GM12878 (cell line): ENCODE results near the gene RBMS1. TPM values are rescaled to one million over a fixed set of nuclear protein-coding genes. Genes with fewer than 3 reads are reported as not detected.

Experiments used
- ATAC-seq: fragments of 200-7000 bp; cut with Tn5 transposase; 3 replicates; pipeline ENCODE4 v1.9.1; 2020; ENCODE audit warnings: mild to moderate bottlenecking, moderate library complexity
- BruUV-seq: library from RNA; stranded (reverse); fragments of 400-500 nt; replicated peaks from 2 replicates; lab custom pipeline; 2021; lab: Mats Ljungman, UMichigan
- CTCF ChIA-PET: fragments of 300-600 bp; sonication (Branson Sonifier 250); formaldehyde crosslinking; extraction: SDS; loops from one replicate; lab custom pipeline; 2021; ENCODE audit warnings: inconsistent platforms; lab: Yijun Ruan, JAX
- POLR2A ChIA-PET: fragments of 350-600 bp; formaldehyde crosslinking; extraction: SDS; loops from one replicate; lab custom pipeline; 2021; ENCODE audit warnings: inconsistent platforms; lab: Charles Lee
- RAD21 ChIA-PET: fragments of 300-600 bp; sonication (Branson Sonifier 250); formaldehyde crosslinking; loops from one replicate; lab custom pipeline; 2023; ENCODE audit warnings: antibody characterized with exemption; ENCODE audit not compliant: unreplicated experiment; lab: Charles Lee
- SMC1A ChIA-PET: fragments of 300-600 bp; sonication (Branson Sonifier 250); formaldehyde crosslinking; loops from one replicate; lab custom pipeline; 2023; ENCODE audit not compliant: unreplicated experiment, uncharacterized antibody; lab: Charles Lee
- DNase-seq: peaks from one replicate; pipeline ENCODE4 v3.0.0-alpha.2; 2011; ENCODE audit warnings: low read depth, low spot score
- FAIRE-seq: peaks from 3 replicates; lab custom pipeline; 2011; peaks lifted over from hg19 to GRCh38; lab: Jason Lieb, UNC
- H2AFZ ChIP-seq: 2 replicates; pipeline ENCODE4 v1.6.0; 2011; ENCODE audit warnings: low read depth, low read length, control low read depth; ENCODE audit not compliant: control insufficient read depth
- H3K27ac ChIP-seq: 2 replicates; pipeline ENCODE4 v1.5.1; 2011; ENCODE audit warnings: control low read depth; ENCODE audit not compliant: control insufficient read depth, insufficient read depth
- H3K27me3 ChIP-seq, 2 experiments: replicated peaks in 1 of 2; 2 replicates each; pipeline versions ENCODE4 v1.6.0 to v1.6.1; 2011; ENCODE audit warnings: low read length in 1 of 2; ENCODE audit not compliant: control insufficient read depth in 2 of 2, insufficient read depth in 2 of 2
- H3K36me3 ChIP-seq, 2 experiments: 2 replicates each; pipeline ENCODE4 v1.5.1; 2011; ENCODE audit warnings: low read length in 1 of 2; ENCODE audit not compliant: control insufficient read depth in 2 of 2, insufficient read depth in 2 of 2
- H3K4me1 ChIP-seq: 2 replicates; pipeline ENCODE4 v1.6.1; 2011; ENCODE audit warnings: mild to moderate bottlenecking, low read length, moderate library complexity, mixed read lengths; ENCODE audit not compliant: control insufficient read depth, insufficient read depth
- H3K4me2 ChIP-seq: 2 replicates; pipeline ENCODE4 v1.6.0; 2011; ENCODE audit warnings: control low read depth; ENCODE audit not compliant: control insufficient read depth, insufficient read depth
- H3K4me3 ChIP-seq: fragments of 200-600 bp; sonication (generic); 2 replicates; pipeline ENCODE4 v1.5.1; 2016
- H3K79me2 ChIP-seq: 2 replicates; pipeline ENCODE4 v1.6.0; 2011; ENCODE audit warnings: low read length; ENCODE audit not compliant: control insufficient read depth, insufficient read depth
- H3K9ac ChIP-seq: 2 replicates; pipeline ENCODE4 v1.8.0; 2011; ENCODE audit warnings: low read length, control low read depth, mixed read lengths; ENCODE audit not compliant: control insufficient read depth, insufficient read depth
- H3K9me3 ChIP-seq: replicated peaks from 3 replicates; pipeline ENCODE4 v1.5.1; 2011; ENCODE audit warnings: mild to moderate bottlenecking, low read length; ENCODE audit not compliant: control insufficient read depth, insufficient read depth
- H4K20me1 ChIP-seq: 2 replicates; pipeline ENCODE4 v1.6.0; 2011; ENCODE audit not compliant: control insufficient read depth, insufficient read depth
- CEBPB ChIP-seq, 2 experiments: fragments of 150-350 bp in 1 of 2; IDR thresholded peaks; 2 replicates each; pipeline ENCODE4 v1.6.1; 2012 to 2014; ENCODE audit warnings: low read depth in 2 of 2, low read length in 2 of 2, borderline replicate concordance in 1 of 2, inconsistent platforms in 1 of 2
- ESRRA ChIP-seq: IDR thresholded peaks from 2 replicates; pipeline ENCODE4 v1.6.1; 2012; ENCODE audit warnings: mild to moderate bottlenecking, low read length, improper control_type of control experiment
- EZH2 ChIP-seq: IDR thresholded peaks from 2 replicates; pipeline ENCODE4 v1.6.1; 2012; ENCODE audit warnings: low read depth, mild to moderate bottlenecking, control low read depth, inconsistent platforms, low read length, borderline replicate concordance; ENCODE audit not compliant: control insufficient read depth
- GABPA ChIP-seq: IDR thresholded peaks from 2 replicates; pipeline ENCODE4 v1.6.1; 2014; ENCODE audit warnings: antibody characterized with exemption, low read depth, mild to moderate bottlenecking, inconsistent platforms
- JUND ChIP-seq: IDR thresholded peaks from 2 replicates; pipeline ENCODE4 v1.6.1; 2012; ENCODE audit warnings: low read depth, mild to moderate bottlenecking, low read length, improper control_type of control experiment, moderate library complexity
- KAT2A ChIP-seq: conservative IDR thresholded peaks from 2 replicates; pipeline ENCODE4 v1.6.1; 2011; ENCODE audit warnings: low read depth, low read length; ENCODE audit not compliant: control insufficient read depth
- NBN ChIP-seq: fragments of 450-650 bp; IDR thresholded peaks from 2 replicates; pipeline ENCODE4 v1.6.1; 2016
- RAD21 ChIP-seq: IDR thresholded peaks from 2 replicates; pipeline ENCODE4 v1.6.1; 2011; ENCODE audit warnings: mild to moderate bottlenecking, low read depth, low read length, moderate library complexity; ENCODE audit not compliant: insufficient read depth
- RCOR1 ChIP-seq: conservative IDR thresholded peaks from 2 replicates; pipeline ENCODE4 v1.6.1; 2012; ENCODE audit warnings: low read depth, low read length, improper control_type of control experiment
- SMAD5 ChIP-seq: IDR thresholded peaks from 2 replicates; pipeline ENCODE4 v1.6.1; 2016; ENCODE audit warnings: antibody characterized with exemption, low read depth
- SMARCA5 ChIP-seq: fragments of 450-650 bp; IDR thresholded peaks from 2 replicates; pipeline ENCODE4 v1.6.1; 2017; ENCODE audit warnings: mild to moderate bottlenecking
- SPI1 ChIP-seq: IDR thresholded peaks from 2 replicates; pipeline ENCODE4 v1.6.1; 2011; ENCODE audit warnings: low read depth, mild to moderate bottlenecking, low read length, moderate library complexity, borderline replicate concordance; ENCODE audit not compliant: insufficient read depth
- TCF12 ChIP-seq: IDR thresholded peaks from 2 replicates; pipeline ENCODE4 v1.6.1; 2011; ENCODE audit warnings: low read depth, mild to moderate bottlenecking, low read length
- WGBS: methylation state at CpG from one replicate; pipeline ENCODE4 v1.1.6; 2016; ENCODE audit warnings: low lambda C conversion rate; ENCODE audit not compliant: insufficient replicate concordance, insufficient coverage; ENCODE audit errors: missing lambda C conversion rate; 5-methylcytosine and 5-hydroxymethylcytosine counted together
- in situ Hi-C: fragments of 300-500 bp; cut with MboI; formaldehyde crosslinking; loops from 9 replicates; pipeline ENCODE4 v1.14.3; 2018; ENCODE audit warnings: mixed read lengths
- intact Hi-C: fragments of 100-400 bp; cut with micrococcal nuclease; formaldehyde crosslinking; loops from one replicate; pipeline ENCODE4 v1.14.2; 2022; ENCODE audit not compliant: unreplicated experiment
- polyA plus RNA-seq, 11 experiments: library from polyadenylated mRNA; depleted of rRNA in 4 of 11; unstranded in 6 of 11; stranded (reverse) in 5 of 11; fragments of >200 nt; fragmentation: Nextera tagmentation in 4 of 11; fragmentation: Illumina TruSeq in 1 of 11; extraction: Ambion mirVana in 4 of 11; extraction: Trizol in 1 of 11; gene quantifications; 1 replicate in 1 of 11; 2 replicates in 10 of 11; pipeline versions ENCODE4 v1.2.1 to v1.2.3, GENCODE V29; 2011 to 2016; ENCODE audit warnings: inconsistent platforms in 2 of 11, missing spikeins in 2 of 11, low read depth in 1 of 11
- total RNA-seq, 4 experiments: library from RNA; depleted of rRNA in 3 of 4; stranded (reverse); fragments of >200 nt in 3 of 4; fragmentation: Illumina TruSeq in 1 of 4; extraction: Trizol in 1 of 4; gene quantifications; 2 replicates each; pipeline versions ENCODE4 v1.2.1 to v1.2.3, GENCODE V29; 2013 to 2021
- TF ChIP-seq, protein P1 (sequence below): fragments of 450-650 bp; IDR thresholded peaks from 2 replicates; pipeline ENCODE4 v1.6.1; 2016; ENCODE audit warnings: mild to moderate bottlenecking
- TF ChIP-seq, protein P2 (sequence below): fragments of 450-650 bp; IDR thresholded peaks from 2 replicates; pipeline ENCODE4 v1.6.1; 2014; ENCODE audit warnings: mild to moderate bottlenecking

RBMS1 gene
- total and polyA plus RNA-seq, 10 of the 15 experiments (the other 5 are each of a cell fraction or from before 2014, with no cell fraction given) = 0.04 to 0.31 (median 0.17) TPM; not detected in 1

DNA sequence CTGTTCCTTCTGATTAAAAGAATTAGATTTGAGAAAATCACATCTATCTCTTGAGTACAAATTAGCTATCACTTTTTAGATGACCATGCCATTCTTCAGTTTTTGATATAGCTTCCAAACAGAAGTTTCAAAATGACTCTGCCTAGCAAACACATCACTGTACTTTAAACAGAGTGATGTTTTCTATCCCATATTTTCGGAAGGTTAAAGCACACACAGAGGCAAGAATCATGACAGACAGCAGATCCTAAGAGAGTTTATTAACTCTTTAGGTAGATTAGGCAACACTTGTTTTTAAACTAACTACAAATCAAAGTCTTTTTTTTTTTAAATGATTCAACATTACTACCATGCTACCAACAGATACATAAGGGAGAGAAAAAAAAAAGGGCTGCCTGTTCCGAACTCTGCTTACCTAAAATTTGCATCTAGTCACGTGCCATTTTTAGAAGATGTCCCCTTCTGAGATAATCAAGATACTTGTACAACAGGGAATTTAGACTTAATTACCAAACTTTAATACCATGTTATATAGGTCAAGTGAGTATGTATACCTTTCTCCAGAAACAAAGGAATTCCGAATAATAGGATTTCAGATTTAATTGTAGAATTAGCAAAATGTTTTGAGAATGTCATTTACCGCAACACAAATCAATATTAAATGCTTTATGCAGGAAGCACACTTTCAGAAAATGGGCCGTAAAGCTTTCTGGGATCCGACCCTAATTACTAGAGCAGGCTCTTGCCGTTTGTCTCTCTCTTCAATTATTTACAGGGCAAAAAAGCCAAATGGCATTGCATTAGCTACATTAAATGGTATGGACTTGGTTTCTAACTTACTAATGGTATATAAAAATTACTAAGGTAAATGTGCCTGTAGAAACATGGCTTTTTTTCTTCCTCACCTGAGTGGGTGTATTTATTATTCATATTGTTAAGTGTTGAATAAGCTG lies 2.6 kb downstream of the RBMS1 start:
- ChIA-PET CTCF (no interaction called here), POLR2A (no interaction called here), SMC1A (interaction anchor here (0.7 kb wide), 1 partner anchor 166 kb away, joined by 3 read pairs; no protein-coding TSS in a partner anchor)
- no peaks in the 10 kb centered on the region for H4K20me1 ChIP-seq
- no peaks in the 10 kb centered on the region for H3K9me3 ChIP-seq
- 35% methylated on average over 8 of the region's 8 CpGs for WGBS
- no peak for FAIRE-seq
- no TSS peak for BruUV-seq
- H3K9ac ChIP-seq = no peak overlapping the region
- in situ Hi-C loops = no loop called here
- H3K27ac ChIP-seq = no peak overlapping the region
- TF ChIP-seq, protein P1, sequence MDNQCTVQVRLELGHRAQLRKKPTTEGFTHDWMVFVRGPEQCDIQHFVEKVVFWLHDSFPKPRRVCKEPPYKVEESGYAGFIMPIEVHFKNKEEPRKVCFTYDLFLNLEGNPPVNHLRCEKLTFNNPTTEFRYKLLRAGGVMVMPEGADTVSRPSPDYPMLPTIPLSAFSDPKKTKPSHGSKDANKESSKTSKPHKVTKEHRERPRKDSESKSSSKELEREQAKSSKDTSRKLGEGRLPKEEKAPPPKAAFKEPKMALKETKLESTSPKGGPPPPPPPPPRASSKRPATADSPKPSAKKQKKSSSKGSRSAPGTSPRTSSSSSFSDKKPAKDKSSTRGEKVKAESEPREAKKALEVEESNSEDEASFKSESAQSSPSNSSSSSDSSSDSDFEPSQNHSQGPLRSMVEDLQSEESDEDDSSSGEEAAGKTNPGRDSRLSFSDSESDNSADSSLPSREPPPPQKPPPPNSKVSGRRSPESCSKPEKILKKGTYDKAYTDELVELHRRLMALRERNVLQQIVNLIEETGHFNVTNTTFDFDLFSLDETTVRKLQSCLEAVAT = no peak
- TF ChIP-seq ESRRA (no peak), JUND (no peak), SMARCA5 (no peak), RAD21 (no peak), RCOR1 (no peak), SMAD5 (no peak), GABPA (no peak), SPI1 (no peak), TCF12 (no peak), NBN (no peak), EZH2 (no peak), KAT2A (no peak), CEBPB (IDR thresholded peaks at IDR 0.05; ENCODE audit: borderline replicate concordance in 1 of 2, low read depth in 2 of 2, low read length in 2 of 2) (no peak)
- TF ChIP-seq, protein P2, sequence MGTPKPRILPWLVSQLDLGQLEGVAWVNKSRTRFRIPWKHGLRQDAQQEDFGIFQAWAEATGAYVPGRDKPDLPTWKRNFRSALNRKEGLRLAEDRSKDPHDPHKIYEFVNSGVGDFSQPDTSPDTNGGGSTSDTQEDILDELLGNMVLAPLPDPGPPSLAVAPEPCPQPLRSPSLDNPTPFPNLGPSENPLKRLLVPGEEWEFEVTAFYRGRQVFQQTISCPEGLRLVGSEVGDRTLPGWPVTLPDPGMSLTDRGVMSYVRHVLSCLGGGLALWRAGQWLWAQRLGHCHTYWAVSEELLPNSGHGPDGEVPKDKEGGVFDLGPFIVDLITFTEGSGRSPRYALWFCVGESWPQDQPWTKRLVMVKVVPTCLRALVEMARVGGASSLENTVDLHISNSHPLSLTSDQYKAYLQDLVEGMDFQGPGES = no peak
- TF ChIP-seq, all 136 proteins: peak for 0
- intact Hi-C loops = no loop called here
- H3K36me3 ChIP-seq = no peaks in the 10 kb centered on the region
- H3K27me3 ChIP-seq = peaks cover 4 to 11% of the 10 kb centered on the region in 2 experiments
- RAD21 ChIA-PET = no interaction called here
- H3K4me2 ChIP-seq = no peak overlapping the region
- H3K4me3 ChIP-seq = no peak overlapping the region
- DNase-seq (no peak), ATAC-seq (no peak)
- no peak overlapping the region for H2AFZ ChIP-seq
- no peaks in the 10 kb centered on the region for H3K4me1 ChIP-seq
- no peaks in the 10 kb centered on the region for H3K79me2 ChIP-seq
